ENCODE results near the gene FBXO45. TPM values are rescaled to one million over a fixed set of nuclear protein-coding genes. Genes with fewer than 3 reads are reported as not detected.

The FBXO45 gene
- 10.9 and 11.1 TPM in 2 replicates for total RNA-seq (2014; rRNA removed; shearing (Covaris generic))

GRCh38 chr3:196568246-196569002 is at the start of gene FBXO45, which contains the start of gene WDR53:
Gene FBXO45, plus strand, starts transcription at chr3:196568660. Its CDS starts 325 bp downstream, at chr3:196568985.
Gene WDR53, minus strand, starts transcription at chr3:196568554. Its CDS starts 7,079 bp downstream, at chr3:196561475.

Small RNAs within 50 kb of the gene (small RNA-seq; reads per million reads assigned to genes)
- 0.29 reads per million for gene RPS29P3

Other genes with a start within 250 kb of the FBXO45 start
- 5.4 and 5.5 TPM in 2 replicates for gene TM4SF19, start 230.3 kb upstream of the FBXO45 start, total RNA-seq (2014; rRNA removed; shearing (Covaris generic))
- gene UBXN7, start 136.2 kb upstream of the FBXO45 start, total RNA-seq (2014; rRNA removed; shearing (Covaris generic)), result 9.8 and 11.9 TPM in 2 replicates
- 13.6 and 15.4 TPM in 2 replicates for gene RNF168, start 64.9 kb upstream of the FBXO45 start, total RNA-seq (2014; rRNA removed; shearing (Covaris generic))
- gene SMCO1, start 53.3 kb upstream of the FBXO45 start, total RNA-seq (2014; rRNA removed; shearing (Covaris generic)), result not detected in 2 replicates
- gene WDR53, start 106 bp upstream of the FBXO45 start, total RNA-seq (2014; rRNA removed; shearing (Covaris generic)), result 10.2 and 14.0 TPM in 2 replicates
- 1.3 and 1.4 TPM in 2 replicates for gene NRROS, start 71.0 kb downstream of the FBXO45 start, total RNA-seq (2014; rRNA removed; shearing (Covaris generic))
- gene CEP19, start 143.6 kb downstream of the FBXO45 start, total RNA-seq (2014; rRNA removed; shearing (Covaris generic)), result 0.64 and 1.2 TPM in 2 replicates
- 20.4 and 25.8 TPM in 2 replicates for gene PIGX, start 143.7 kb downstream of the FBXO45 start, total RNA-seq (2014; rRNA removed; shearing (Covaris generic))
- 24.3 and 26.5 TPM in 2 replicates for gene PAK2, start 171.2 kb downstream of the FBXO45 start, total RNA-seq (2014; rRNA removed; shearing (Covaris generic))